Stimulated activated CD4-positive, alpha-beta T cell treated with anti-CD3 and anti-CD28 coated beads, Interleukin-12 subunit alpha, Interleukin-12 subunit beta, amount 100 ng/mL, for 4 hours (primary cell): ENCODE data around the gene NFIC.
"Not testable (repeated sequence)": the region's sequence is repeated elsewhere in the genome, so short reads cannot be mapped to it uniquely, and the experiment has no call there.

Source experiments
- DNase-seq: peaks from one replicate; pipeline ENCODE4 v3.0.0-alpha.2; 2020

Gene NFIC

DNA sequence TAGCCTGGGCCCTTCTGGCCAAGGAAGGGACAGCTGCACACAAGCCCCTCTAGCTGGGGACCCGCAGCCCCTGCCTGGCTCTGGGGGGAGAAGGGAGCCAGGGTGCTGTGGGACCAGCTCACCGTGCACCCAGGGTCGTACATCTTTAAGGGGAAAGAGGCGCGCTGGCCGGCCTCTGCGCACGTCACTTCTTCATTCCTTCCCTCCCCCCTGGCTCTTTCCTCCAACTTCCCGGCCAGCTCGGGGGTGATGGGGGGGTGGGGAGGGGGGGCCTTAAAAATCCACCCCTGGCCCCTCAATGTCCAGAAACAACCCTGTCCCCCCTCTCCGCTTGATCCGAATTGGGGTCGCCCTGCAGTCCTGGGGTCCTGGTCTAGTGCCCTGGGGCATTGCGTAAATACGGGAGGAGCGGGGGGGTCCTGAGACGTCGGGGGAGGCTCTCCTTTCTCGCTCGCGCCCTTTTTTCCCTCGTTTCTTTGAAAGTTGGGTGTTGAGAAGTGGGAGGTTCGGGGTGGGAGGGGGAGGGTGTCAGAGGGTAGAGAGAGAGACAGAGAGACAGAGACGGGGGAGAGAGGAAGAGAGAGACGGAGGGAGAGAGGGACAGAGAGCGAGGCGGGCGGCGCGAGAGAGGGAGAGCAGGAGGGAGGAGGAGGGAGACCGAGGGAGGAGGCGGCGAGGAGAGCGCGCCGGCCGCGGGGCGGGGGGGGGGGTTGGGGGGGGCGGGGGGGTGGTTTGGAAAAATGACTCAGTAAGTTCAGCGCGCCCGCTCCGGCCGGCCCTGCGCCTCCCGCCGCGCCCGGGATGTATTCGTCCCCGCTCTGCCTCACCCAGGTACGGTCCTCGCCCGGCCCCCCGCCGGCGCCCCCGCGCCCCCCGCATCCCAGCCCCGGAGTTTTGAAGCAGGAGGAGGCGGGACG lies at the start of gene NFIC:
NFIC (plus strand) TSS at position 748 of the 917 bp plus-strand sequence; CDS start at position 802, 54 bp downstream.
- peak; percentile 45 for DNase-seq

GRCh38 chr19:3316659-3317207 lies 49.6 kb upstream of the NFIC start:
- DNase-seq, result no peak

DNA sequence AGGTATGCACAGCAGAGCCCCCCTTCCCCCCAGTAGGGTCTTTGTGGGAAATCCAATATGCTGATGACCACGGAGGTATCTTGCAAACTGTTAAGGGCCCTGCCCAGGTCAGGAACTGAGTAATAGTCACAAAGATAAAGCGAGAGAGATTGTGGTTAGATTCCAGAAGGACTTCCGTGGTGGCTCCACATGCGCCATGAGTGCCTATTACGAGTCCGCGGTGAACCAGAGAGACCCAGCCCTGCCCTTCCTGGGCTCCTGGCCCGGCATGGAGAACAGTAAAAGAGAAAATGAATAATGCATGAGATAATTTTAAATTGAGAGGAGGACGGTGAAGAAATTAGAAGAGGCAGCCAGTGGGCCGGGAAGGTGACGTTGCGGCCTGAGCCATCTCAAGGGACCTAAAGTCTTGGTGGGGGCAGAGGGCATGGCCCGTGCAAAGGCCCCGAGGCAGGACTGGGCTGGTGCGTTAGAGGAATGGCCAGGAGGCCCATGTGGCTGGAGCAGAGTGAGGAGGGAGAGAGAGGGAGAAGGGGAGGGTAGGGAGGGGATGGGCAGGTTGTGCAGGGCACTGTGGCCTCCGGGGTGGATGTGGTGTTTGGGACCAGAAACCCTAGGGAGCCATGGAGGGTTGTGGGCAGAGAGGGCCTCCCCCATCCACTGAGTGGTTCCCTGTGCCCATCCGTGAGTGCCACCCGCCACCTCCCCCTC lies 46.6 kb upstream of the NFIC start:
- DNase-seq, result no peak

DNA sequence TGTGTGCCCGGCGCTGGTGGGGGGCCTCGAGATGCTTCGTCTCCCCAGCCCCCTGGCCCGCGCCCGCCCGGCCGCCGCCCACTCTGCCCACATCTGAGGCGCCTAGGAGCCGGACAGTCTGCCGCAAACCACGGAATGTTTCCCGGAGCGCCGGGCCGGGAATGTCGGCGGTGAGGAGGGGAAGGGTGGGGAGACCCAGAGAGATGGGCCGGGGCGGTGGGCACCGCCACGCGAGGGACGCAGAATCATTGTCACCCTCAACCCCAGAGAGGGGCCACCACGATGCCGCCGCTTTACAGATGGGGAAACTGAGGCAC lies 46.1 kb upstream of the NFIC start:
- no peak for DNase-seq

DNA sequence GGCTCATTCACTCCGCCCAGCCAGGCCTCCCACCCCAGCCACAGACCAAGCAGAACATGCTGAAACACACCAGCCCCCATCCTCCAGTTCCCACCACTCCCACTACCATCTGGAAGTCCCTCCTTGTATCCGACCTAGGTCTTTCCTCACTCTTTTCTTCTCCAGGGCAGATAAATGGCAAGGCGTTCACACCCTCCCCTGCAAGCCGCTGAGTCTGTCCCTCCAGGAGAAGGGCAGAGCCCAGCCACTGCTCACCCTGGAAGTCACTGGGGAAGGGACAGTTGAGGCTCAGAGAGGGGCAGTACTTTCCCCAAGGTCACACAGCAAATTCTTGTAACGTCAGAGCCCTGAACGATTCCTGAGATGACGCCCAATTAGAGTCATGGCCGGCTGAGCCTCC lies 45.5 kb upstream of the NFIC start:
- no peak for DNase-seq

- no peak for DNase-seq
Observed at GRCh38 chr19:3321696-3322095, 44.7 kb upstream of the NFIC start.

GRCh38 chr19:3322199-3322978 lies 44.0 kb upstream of the NFIC start:
- DNase-seq, result no peak

GRCh38 chr19:3323026-3323425 lies 43.4 kb upstream of the NFIC start:
- DNase-seq, result no peak

DNA sequence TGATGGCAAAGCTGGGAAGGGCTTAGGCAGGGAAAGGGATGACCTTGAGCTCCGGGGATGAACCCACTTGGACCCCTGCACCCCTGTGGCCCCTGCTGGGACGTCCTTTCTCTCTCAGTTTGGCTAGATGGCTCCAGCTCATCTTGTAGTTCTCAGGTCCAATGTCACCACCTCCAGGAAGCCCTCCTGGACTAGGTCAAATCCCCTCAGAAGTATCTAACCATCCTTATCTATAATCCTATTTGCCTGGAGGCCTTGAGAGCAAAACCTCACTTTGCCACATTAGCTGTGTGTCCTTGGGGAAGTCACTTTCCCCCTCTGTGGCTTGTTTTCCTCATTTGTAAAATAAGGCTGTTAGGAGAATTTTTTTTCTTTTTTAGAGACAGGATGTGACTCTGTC lies 42.7 kb upstream of the NFIC start:
- no peak for DNase-seq

- peak; percentile 78 for DNase-seq
Observed at GRCh38 chr19:3324405-3324856, 42.0 kb upstream of the NFIC start.

- DNase-seq, result no peak
Observed at GRCh38 chr19:3325451-3325850, 40.9 kb upstream of the NFIC start.

DNA sequence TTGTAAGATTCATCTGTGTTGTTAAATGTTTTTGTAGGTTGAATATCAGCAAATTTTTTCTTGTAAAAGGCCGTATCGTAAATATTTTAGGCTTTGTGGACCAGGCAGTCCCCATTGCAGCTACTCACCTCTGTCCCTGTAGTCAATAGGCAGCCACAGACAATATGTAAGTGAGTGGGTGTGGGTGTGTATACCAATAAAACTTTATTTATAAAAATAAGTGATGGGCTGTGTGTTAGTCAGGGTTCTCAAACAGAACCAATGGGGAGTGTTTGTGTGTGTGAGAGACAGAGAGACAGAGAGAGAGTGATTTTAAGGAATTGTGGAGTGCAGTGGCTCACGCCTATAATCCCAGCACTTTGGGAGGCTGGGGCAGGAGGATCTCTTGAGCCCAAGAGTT lies 37.6 kb upstream of the NFIC start:
- no peak for DNase-seq

- no peak for DNase-seq
Observed at GRCh38 chr19:3330047-3330446, 36.3 kb upstream of the NFIC start.

- DNase-seq, result not testable (repeated sequence)
Observed at GRCh38 chr19:3332232-3332631, 34.2 kb upstream of the NFIC start.

DNA sequence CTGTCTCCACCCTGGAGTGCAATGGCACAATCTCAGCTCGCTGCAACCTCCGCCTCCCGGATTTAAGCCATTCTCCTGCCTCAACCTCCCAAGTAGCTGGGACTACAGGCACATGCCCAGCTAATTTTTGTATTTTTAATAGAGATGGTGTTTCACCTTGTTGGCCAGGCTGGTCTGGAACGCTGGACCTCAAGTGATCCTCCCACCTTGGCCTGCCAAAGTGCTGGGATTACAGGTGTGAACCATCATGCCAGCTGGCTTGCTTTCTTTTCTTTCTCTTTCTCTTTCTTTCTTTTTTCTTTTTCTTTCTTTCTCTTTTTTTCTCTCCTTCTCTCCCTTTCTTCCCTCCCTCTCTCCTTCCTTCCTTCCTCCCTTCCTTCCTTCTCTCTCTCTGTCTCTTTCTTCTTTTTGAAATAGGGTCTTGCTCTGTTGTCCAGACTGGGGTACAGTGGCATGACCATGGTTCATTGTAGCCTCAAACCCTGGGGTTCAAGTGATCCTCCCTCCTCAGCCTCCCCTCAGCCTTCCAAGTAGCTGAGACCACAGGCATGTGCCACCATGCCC lies 33.3 kb upstream of the NFIC start:
- no peak for DNase-seq

DNA sequence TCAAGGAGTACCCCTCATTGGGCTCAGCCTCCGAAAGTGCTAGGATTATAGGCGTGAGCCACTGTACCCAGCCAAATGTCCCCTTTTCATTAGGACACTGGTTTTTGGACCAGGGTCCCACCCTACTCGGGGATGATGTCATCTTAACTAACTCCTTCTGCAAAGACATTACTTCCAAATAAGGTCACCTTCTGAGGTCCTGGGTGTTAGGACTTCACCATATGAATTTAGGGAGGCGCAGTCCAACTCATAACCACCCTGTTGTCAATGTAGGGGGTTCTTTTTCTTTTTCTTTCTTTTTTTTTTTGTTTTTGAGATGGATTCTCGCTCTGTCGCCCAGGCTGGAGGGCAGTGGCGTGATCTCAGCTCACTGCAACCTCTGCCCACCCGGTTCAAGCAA lies 32.7 kb upstream of the NFIC start:
- no peak for DNase-seq

DNA sequence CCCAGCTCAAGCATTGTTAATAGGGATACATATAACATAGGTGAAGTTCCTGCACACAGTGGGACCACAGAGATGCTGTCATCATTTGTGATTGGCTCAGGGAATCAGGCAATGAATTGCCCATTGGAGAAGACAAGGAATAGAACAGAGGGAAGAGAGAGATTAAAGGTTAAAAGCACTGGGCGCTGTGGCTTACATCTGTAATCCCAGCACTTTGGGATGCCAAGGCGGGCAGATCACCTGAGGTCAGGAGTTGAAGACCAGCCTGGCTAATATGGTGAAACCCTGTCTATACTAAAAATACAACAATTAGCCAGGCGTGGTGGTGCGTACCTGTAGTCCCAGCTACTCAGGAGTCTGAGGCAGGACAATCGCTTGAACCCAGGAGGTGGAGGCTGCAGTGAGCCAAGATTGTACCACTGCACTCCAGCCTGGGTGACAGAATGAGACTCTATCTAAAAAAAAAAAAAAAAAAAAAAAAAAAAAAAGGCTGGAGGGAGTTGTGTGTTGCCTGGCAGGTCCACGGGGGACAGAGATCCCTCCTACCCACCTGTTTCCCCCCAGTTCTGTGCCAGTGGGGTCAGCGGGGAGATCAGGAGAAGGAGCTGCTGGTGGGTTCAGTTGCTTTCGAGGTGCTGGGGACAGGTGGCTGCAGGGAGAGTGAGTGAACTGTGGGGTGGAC lies 31.5 kb upstream of the NFIC start:
- not testable (repeated sequence) for DNase-seq

- no peak for DNase-seq
Observed at GRCh38 chr19:3335431-3336350, 30.7 kb upstream of the NFIC start.

DNA sequence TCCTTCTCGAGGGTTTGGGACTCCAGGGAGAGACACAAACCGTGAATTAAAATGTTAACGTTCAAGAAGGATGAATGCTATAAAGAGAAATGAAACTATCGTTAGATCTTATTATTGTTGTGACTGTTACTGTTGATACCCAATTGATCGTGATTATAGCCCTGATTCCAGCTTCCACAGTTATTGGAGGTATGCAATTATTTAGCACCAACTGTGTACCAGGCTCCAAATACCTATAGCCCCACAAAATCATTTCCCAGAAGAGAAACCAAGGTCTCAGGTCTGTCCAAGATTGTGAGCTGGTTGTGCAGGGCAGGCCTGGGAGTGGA lies 30.1 kb upstream of the NFIC start:
- no peak for DNase-seq

- no peak for DNase-seq
Observed at GRCh38 chr19:3336680-3337523, 29.5 kb upstream of the NFIC start.
